Stimulated activated CD4-positive, alpha-beta T cell treated with anti-CD3 and anti-CD28 coated beads, Interleukin-12 subunit alpha, Interleukin-12 subunit beta, amount 100 ng/mL, for 4 hours (primary cell): Measurements from ENCODE around the gene LINGO4.
"Not testable (repeated sequence)": the region's sequence is repeated elsewhere in the genome, so short reads cannot be mapped to it uniquely, and the experiment has no call there.

Source experiments
- DNase-seq: peaks from one replicate; pipeline ENCODE4 v3.0.0-alpha.2; 2020

Gene LINGO4

GRCh38 chr1:151780736-151781135 is 24.5 kb downstream of the LINGO4 start:
- not testable (repeated sequence) for DNase-seq

- no peak for DNase-seq
Observed at GRCh38 chr1:151779852-151780251, 25.4 kb downstream of the LINGO4 start.

GRCh38 chr1:151777317-151777716 is 27.9 kb downstream of the LINGO4 start:
- no peak for DNase-seq

DNA sequence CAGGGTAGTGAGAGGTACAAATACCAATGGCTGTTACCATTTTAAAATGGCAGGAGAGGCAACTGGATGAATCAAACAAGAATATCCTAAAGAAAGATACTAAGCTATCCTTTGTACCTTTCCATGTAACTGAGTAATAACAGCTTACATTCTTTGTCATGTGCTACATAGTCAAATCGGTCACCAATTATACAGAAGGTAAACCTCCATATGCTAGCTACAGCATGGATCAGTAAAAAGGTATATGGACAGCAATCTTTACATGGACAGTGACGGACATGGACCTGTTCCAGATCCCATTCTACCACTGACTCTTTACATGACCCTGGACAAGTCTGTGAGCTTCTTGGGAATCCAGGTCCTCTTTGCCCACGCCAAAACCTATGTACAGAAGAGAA is 28.6 kb downstream of the LINGO4 start:
- DNase-seq, result no peak

- DNase-seq, result no peak
Observed at GRCh38 chr1:151775894-151776664, 29.1 kb downstream of the LINGO4 start.

GRCh38 chr1:151774256-151774922 is 30.8 kb downstream of the LINGO4 start:
- DNase-seq, result no peak

DNA sequence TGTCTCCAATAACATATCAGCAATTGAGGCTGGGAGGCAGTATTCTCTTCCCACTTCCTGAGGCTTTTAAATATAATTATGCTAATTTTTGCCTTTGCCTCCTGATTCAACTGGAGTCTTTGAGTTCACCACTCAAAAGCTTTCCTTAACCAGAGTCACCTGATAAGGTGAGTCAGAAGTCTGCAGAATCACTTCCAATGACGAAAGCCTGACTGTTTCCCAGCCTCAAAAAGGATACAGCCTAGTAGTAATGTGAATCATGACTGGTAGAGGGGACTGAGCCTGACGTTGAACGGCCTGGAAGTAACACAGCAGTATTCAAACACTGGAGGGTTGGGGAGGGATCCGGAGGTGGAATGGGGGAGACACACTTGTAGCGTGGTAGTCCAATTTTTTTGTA is 31.5 kb downstream of the LINGO4 start:
- DNase-seq, result no peak

- not testable (repeated sequence) for DNase-seq
Observed at GRCh38 chr1:151769270-151769669, 35.9 kb downstream of the LINGO4 start.

GRCh38 chr1:151768351-151769066 is 36.7 kb downstream of the LINGO4 start:
- not testable (repeated sequence) for DNase-seq

- no peak for DNase-seq
Observed at GRCh38 chr1:151763990-151764389, 41.2 kb downstream of the LINGO4 start.

GRCh38 chr1:151762941-151763921 is 42.0 kb downstream of the LINGO4 start, which contains the start of gene MRPL9:
TSS of gene MRPL9 (minus strand) at chr1:151763496. CDS start at chr1:151763479, 17 bp downstream.
- peak; percentile 84 for DNase-seq

- no peak for DNase-seq
Observed at GRCh38 chr1:151760597-151761385, 44.4 kb downstream of the LINGO4 start.

GRCh38 chr1:151759241-151759640 is 46.0 kb downstream of the LINGO4 start:
- DNase-seq, result no peak

GRCh38 chr1:151756291-151756690 is 48.9 kb downstream of the LINGO4 start:
- no peak for DNase-seq
